TTC549 (cell line): ENCODE results near the gene FAM43A.

Experiments
- FAIRE-seq: peaks from 2 replicates; lab custom pipeline; 2012; peaks lifted over from hg19 to GRCh38; lab: Jason Lieb, UNC

FAM43A gene, protein sequence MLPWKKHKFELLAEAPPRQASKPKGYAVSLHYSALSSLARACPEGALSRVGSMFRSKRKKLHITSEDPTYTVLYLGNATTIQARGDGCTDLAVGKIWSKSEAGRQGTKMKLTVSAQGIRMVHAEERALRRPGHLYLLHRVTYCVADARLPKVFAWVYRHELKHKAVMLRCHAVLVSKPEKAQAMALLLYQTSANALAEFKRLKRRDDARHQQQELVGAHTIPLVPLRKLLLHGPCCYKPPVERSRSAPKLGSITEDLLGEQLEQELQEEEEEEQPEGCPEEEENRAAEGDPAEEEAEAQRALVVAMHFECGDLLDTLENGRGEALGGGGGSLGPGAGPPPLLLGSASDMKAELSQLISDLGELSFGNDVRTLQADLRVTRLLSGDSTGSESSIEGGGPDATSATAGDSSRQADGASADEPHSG

DNA sequence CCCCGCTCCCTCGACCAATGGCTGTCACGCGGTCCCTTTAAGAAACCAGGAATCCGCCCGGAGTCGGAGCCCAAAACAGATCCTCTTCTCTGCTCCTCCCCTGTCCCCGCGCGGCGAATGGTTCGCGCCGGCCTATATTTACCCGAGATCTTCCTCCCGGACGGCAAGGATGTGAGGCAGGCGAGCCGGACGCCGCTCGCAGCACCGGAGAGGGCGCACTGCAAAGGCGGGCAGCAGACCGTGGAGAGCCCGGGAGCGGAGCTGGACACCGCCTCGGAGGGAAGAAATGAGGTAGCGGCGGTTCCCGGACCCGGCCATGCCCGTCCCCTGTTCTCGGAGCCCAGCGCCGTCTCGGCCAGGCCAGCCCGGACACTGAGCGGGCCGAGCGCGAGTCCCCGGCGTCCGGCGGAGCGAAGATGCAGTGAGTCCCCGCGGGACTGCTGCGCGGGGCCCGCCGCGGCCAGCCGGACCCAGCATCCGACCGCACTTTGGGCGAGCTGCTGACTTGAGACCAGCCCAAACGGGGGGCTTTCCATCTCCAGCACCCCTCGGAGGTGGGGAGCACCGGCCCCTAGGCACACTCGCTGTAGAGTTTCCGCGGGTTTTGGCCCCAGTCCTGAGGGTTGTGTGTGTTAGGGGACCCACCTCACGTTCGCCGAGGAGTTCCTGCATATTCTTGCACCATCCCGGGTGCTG, at the start of gene FAM43A:
TSS of gene FAM43A (plus strand) at position 166 of the 696 bp plus-strand sequence. CDS start 944 bp downstream, outside the sequence.
- FAIRE-seq: no peak

DNA sequence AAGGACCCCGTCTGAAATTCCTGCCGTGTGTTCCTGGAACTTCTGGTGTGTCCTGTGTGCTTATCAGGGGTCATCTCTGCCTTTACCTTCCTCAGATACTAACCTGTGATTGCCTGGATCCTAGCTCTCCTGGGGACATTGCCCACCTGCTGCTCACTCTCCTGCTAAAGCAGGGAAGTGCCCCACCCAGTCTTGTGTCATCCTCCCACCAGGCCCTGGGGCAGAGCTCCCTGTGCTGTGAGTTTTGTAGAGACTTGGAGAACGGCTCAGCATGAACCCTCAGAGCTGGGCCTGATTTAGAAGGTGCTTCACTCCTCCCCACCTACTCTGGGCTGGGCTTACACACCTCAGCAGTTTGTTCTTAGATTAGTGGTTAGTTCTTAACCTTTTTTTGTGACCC, 48.6 kb upstream of the FAM43A start:
- FAIRE-seq: no peak

DNA sequence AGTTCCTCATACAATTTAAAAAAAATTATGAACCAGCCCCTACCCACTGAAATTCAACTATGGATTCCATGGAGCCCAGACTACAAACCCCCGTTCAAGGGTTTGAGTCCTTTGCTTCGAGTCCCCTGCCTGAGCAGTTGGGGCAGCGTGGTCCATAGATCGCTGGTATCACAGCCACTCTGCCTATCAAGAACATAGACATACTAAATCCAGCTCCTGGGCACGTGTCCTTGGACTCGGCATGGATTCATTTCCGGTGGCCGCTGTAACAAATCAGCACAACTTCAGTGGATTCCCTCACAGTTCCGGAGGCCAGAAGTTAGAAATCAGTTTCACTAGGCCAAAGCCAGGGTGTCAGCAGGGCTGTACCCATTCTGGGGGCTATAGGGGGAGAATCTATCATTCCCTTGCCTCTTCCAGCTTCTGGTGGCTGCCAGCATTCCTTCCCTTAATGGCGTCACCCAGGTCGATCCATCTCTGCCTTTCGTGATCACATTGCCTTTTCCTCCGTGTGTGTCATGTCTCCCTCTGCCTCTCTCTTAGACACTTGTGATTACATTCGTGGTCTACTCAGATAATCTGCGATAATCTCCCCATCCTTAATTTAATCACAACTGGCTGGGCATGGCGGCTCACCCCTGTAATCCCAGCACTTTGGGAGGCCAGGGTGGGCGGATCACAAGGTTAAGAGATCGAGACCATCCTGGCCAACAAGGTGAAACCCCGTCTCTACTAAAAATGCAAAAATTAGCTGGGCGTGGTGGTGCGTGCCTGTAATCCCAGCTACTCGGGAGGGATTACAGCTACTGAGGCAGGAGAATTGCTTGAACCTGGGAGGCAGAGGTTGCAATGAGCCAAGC, 47.9 kb upstream of the FAM43A start:
- FAIRE-seq: no peak

DNA sequence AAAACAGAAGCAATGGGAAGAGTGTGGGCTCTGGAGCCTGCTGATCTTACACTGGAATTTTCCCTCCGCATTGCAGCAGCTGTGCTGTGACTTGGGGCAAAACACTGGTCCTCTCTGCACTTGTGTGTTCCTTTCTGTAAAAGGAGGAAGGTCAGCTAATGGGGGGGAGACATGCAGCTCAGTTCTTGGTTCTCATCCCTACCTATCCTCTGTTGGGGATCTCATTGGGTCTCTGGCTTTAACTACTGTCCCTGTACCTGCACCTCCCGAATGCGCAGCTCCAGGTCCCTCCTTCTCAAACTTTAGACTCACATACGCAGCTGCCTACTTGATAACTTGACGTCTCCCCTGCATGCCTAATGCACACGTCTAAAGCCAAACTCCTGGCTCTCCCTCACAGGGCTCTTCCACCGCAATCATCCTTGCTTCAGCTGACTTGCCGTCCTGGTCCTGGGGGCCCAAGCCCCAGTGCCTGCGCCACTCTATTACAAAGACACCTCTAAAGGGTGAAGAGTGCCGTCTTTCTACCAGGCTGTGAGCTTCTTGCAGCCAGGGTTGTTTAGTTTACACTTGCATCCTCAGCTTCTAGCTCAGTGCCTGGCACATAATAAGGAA, 46.6 kb upstream of the FAM43A start:
- FAIRE-seq: no peak

DNA sequence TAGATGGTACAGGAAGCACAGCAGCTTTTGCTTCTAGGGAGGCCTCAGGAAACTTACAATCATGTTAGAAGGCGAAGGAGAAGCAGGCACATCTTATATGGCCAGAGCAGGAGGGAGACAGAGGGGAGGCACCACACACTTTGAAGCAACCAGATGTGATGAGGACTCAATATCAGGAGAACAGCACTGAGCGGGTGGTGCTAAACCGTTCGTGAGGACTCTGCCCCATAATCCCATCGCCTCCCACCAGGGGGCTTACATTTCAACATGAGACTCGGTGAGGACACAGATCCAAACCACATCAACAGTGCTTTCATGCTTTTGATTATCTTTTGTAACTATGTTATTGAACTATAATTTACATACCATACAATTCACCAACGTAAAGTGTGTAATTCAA, 44.9 kb upstream of the FAM43A start:
- no peak for FAIRE-seq

DNA sequence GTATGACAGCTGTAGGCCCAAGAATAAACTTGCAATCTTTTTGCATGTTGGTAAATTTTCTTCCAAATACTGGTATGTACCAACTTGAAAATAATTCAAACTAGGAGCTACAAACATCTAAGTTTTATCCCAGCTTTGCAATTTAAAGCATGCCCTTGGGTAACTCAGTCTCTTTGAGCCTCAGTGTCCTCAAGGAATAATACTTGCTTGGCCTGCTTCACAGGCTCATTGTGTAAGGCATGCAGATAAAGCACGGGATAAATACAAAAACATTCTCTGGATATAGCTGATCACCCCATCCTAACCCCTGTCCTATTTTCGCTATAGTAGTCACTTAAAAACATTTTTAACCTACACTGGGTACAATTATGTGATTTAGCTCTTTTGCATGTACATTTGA, 42.9 kb upstream of the FAM43A start:
- no peak for FAIRE-seq

DNA sequence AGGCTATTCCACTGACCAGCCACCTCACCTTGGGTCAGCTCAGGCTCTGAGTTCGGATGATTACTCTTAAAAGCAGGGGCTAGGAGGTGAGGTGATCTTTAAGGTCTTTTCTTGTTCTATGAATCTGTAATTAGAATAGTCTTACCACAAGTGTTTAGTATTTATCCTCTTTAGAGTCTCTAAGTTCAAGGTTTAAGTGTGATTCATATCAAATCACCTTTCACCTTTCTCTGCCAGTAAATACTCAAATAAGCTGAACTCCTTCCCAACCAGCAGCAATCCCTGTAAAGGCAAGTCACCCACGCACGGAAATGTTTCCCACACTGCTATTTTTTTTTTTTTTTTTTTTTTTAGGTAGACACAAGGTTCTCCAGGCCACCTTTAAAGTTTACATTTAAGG, 37.9 kb upstream of the FAM43A start:
- no peak for FAIRE-seq

DNA sequence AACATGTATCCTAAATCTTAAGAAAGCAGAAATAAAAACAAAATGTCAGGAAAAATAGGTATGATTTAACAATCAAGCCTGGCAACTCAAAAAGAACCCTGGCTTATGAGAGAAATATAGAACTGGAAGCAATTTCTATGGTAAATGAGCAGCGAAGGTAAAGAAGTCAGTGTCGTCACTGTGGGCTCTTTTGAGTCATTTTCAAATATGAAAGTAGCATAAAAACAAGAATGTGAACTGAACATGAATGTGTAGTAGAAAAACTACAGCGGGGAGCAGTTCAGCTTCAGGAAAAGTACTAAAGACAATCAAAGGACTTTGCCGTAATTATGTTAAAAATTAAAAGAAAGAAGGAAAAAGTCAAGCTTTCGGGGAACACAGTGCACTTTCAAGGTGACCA, 31.2 kb upstream of the FAM43A start:
- FAIRE-seq: no peak

DNA sequence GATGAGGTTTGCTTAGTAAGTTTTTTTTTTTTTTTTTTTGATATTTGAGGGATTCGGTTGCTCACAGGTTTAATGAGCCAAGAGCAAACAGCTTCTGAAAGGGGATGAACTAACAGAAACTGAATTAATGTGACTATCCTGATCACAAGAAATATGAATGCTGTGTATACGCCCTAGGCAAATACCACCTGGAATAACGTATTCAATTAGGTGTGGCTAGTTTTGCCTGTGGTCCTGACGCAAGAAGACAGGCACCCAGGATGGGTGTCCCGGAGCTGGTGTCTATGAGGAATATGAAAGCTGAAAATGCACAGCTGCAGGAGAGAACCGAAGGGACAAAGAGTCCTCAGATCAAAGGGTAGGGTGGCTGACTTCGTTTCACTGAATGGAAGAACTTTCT, 28.2 kb upstream of the FAM43A start:
- no peak for FAIRE-seq

DNA sequence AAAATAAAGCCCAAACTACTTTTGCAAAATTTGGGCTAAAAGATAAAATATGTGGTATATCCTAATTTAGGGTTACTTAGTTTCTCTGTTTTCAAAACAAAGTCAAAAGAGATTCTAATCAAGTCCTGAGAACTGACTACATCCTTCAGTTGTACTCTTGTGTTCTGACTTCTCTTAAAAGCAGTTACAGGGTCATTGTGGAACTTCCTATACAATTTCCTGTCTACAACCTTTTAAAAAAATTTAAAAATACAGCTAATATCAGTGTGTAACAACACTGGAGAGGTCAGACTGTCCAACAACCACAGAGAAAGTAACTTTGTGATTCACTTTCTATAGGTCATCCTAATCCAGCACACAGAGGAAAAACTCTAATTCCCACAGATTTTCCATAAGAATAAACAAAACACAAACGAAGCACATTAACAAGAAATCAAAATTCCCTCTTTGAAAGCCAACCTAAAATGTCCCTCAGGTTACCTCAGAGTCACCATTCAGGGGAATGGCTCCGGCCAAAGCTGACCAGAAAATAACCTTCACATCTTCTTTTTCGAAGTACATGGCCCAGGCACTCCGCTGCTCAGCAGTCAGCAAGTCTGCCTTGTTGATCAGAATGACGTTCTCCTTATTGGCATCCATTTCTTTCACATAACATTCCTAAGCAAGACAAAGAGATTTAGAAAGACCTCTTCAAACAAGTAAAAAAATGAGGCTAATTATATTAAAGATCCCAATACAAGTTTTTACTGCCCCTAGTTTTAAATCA, 27.0 kb upstream of the FAM43A start:
- FAIRE-seq: no peak

DNA sequence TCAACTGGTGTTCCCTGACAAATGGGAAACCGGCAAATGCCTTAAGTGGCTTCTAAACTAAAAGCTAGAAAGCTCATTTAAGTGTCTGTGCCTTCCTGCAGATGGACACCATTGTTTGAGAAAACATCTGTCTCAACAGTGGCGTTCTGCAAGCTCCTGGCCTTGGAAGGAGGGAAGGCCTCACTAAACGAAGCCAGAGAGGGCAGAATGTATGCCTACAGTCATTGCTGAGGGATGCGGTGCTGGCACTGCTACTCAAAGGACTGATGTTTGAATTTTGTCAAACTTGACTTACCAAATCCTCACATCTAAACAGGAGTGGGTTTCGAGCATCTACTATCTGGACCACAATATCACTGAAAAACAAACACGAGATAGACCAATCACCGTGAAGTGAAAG, 25.9 kb upstream of the FAM43A start:
- FAIRE-seq: no peak

DNA sequence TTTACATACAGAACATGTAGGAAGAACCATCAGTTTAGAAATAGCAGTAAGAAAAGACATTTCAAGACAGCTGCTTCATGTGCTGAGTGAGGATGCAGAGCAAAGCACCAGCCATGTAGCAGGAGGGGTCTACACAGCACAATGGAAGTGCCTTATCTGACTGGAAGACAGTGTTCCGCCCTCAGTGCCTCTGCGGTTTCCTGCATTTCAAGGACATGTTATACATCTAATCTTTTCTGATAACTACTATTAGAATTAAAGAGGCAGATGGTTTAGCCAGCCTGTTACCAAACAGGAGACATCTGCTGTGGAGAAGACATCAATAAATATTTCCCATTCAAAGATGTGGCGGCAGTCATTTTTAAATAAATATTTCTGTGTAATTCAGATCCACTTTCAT, 24.3 kb upstream of the FAM43A start:
- no peak for FAIRE-seq

DNA sequence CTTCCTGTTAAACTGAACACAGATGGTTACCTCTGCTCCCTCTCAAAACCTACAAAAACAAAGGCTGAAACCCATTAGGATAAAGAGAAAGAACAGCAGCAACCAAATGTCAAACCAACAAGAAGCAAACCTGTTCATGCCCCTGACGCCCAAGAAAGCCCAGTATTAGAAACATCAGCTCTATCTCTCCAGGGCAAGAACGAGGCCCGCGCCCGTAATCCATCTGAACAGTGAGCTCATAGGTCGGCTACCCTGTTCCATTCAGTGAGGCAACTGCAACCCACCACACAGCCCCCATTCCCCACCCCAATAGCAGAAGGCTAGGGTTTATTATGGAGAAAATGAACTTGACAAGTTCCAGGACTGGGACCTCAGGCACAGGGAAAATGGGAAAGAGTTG, 23.7 kb upstream of the FAM43A start:
- no peak for FAIRE-seq

DNA sequence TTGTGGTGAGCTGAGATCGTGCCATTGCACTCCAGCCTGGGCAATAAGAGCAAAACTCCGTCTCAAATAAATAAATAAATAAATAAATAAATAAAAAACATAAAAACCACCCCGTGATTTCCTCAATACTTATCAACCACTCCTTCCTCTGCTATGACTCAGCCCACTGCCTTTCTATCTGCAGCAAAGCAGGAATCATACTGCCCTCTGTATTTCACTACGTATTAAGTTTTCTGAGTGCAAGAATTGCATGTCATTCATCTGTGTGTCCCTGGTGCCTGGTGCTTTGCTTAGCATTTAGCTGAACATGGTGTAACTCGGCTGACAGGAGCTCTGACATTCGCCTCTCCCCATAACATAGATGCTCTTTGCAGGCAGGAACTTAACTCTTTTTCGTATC, 20.8 kb upstream of the FAM43A start:
- no peak for FAIRE-seq

DNA sequence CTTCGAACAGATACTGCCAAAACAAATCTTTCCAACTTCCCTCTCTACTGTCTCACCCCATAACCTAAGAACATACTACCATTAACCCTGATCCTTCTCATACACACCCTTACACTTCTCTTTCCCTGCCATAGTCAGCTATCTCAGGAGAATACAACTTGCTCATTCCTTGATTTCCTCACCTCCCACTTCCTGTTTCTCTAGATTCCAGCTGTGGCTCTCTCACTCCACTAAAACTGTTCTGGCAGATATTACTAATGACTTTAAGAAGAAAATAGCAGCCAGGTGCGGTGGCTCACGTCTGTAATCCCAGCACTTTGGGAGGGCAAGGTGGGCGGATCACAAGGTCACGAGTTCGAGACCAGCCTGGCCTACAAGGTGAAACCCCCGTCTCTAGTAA, 18.3 kb upstream of the FAM43A start:
- no peak for FAIRE-seq

DNA sequence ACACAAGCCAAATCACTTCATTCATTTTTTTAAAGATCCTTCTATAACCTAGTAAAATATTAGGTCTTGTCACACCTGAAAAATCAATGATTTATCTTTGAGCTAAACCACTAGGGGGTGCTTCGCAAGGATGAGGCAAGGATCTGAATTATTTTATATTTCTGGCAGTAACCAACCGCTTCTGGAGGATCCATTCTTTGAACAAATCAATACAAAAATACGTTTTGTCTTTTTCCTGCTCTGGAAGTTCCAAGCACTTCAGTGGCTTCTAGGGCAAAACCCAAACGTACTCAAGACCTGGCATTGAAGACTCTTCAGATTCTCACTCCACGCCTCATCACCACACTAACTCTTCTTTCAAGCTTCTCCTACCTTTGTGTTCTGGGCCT, 14.2 kb upstream of the FAM43A start:
- FAIRE-seq: no peak

DNA sequence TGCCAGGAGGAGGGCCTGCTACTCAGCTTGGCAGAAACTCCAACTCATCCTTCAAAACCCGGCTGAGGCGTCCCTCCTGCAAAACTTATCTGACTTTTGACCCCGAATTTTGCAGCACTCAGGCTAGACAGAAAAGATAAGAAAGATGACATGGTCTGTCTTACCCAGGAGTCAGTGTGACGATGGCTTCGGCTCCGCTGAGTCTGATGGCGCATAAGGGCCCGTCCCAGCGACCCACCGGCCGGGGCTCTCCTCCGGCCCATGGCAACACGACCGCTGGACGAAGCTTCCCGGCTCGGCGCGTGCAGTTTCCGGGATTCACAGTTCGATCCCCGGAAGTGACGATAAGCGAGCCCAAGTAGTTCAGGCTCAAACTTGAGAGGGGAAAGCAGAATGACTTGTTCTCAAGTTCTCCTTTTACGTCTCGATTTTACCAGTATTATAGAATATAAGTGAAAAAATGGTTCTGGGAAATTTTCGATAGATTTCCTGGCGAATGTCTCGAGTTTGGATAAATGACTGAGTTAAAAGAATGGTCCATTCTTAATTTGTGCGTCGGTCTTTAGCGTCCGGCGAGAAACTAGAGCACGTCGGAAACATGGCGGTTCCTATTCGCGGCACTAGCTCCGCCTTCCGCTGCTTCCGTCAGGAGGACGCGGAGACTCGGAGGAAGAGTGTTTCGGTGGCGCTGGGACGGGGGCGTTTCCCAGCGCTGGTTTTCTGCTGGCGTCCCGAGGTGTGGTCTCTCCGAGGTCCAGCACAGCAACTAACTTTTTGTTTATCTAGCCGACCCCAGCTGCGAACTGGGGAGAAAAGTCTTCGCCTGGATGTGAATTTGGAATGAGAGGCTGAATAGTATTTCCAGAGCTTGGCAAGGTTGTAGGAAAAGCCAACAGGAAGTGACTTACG, 13.5 kb upstream of the FAM43A start, which contains the start of gene LSG1:
TSS of gene LSG1 (minus strand) at position 292 of the 909 bp plus-strand sequence. CDS start at position 263, 29 bp downstream.
- FAIRE-seq: peak; percentile 11

DNA sequence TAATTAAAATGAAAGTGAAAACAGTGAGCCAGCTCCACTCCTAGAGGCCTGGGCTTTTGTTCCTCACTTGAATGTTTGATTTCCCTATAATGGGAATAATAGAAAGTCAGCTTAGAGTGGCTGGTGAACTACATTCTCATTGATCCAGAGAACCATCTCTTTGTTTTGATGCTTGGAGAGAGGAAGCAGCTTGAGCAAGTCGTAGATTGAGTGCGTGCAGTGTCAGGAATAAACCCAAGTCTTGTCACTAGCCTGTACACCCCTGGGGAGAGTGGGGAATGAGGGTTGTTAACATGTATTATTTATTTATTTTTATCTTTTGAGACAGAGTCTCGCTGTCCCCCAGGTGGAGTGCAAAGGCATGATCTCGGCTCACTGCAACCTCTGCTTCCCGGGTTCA, 12.8 kb upstream of the FAM43A start:
- FAIRE-seq: no peak

DNA sequence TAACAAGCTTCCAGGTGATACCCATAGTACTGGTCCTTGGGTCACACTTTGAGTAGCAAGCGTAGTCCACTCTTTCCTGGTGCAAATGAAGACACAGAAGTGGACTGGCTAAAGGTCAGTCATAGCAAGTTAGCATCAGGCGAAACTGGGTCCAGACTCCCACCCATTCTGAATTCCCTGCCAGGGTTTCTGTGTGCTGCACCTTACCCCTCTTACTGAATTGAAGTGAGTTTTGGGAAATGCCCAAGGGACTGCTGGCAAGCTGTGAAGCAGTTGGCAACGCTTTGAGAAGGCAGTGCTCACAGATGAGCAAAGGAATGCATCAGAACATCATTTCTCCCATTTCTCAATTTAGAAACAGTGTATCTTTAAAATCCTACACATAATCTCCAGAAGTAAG, 11.9 kb upstream of the FAM43A start:
- FAIRE-seq: no peak

DNA sequence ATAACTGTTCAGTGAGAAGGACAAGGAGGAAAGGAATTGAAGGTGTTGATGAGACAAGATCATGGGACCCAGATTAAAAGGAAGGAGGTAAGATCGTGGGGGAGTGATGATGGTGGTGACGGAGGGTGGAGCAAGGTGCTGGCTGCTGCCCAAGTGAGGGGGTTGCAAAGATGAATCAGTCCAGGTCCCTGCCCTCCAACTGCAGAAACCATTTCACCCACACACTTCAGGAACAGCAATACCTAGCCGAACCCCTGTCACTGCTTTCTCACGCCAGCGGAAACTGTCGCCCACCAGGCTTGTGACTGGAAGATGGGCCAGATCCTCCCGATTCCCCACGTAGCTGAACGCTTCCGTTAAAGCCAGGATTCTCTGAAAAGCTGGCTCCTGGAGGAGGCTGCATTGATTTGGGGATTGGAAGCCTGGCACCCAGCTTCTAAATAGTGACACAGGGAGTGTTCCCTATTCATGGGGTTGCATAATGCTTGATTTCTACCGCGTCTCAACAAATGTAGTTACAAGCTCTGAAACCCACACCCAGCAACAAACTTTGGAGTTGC, 10.5 kb upstream of the FAM43A start:
- no peak for FAIRE-seq
